H9 (cell line): ENCODE data around the gene SULF2. TPM values are rescaled to one million over a fixed set of nuclear protein-coding genes. Genes with fewer than 3 reads are reported as not detected.

Experiments
- DNase-seq: peaks from one replicate; pipeline ENCODE4 v3.0.0-alpha.2; 2017
- H2AFZ ChIP-seq: one replicate; pipeline ENCODE4 v1.6.1; 2013; ENCODE audit warnings: mild to moderate bottlenecking, low read length, control low read depth, moderate library complexity
- H2AK5ac ChIP-seq: 2 replicates; pipeline ENCODE4 v1.6.1; 2013; ENCODE audit warnings: low read length, control low read depth, mixed read lengths; ENCODE audit not compliant: insufficient read length
- H2BK120ac ChIP-seq: one replicate; pipeline ENCODE4 v1.6.1; 2013; ENCODE audit warnings: low read depth, mild to moderate bottlenecking, low read length, control low read depth, inconsistent platforms; ENCODE audit not compliant: poor library complexity, severe bottlenecking
- H2BK12ac ChIP-seq: 2 replicates; pipeline ENCODE4 v1.6.1; 2013; ENCODE audit warnings: low read length, control low read depth, mixed read lengths, low read depth; ENCODE audit not compliant: insufficient read length
- H2BK15ac ChIP-seq: 2 replicates; pipeline ENCODE4 v1.6.1; 2013; ENCODE audit warnings: low read depth, low read length, control low read depth
- H2BK20ac ChIP-seq: one replicate; pipeline ENCODE4 v1.6.1; 2013; ENCODE audit warnings: low read depth, mild to moderate bottlenecking, low read length, control low read depth, inconsistent platforms; ENCODE audit not compliant: poor library complexity, severe bottlenecking
- H2BK5ac ChIP-seq: 2 replicates; pipeline ENCODE4 v1.6.1; 2013; ENCODE audit warnings: low read length, control low read depth, mixed read lengths; ENCODE audit not compliant: insufficient read length
- H3K14ac ChIP-seq: 2 replicates; pipeline ENCODE4 v1.6.1; 2013; ENCODE audit warnings: low read length, control low read depth; ENCODE audit not compliant: insufficient read depth
- H3K18ac ChIP-seq: 2 replicates; pipeline ENCODE4 v1.6.1; 2013; ENCODE audit warnings: low read depth, mild to moderate bottlenecking, mixed read lengths, low read length, control low read depth; ENCODE audit not compliant: insufficient read length
- H3K23ac ChIP-seq: 2 replicates; pipeline ENCODE4 v1.6.1; 2013; ENCODE audit warnings: low read length, control low read depth, mixed read lengths, low read depth; ENCODE audit not compliant: insufficient read length
- H3K23me2 ChIP-seq: 2 replicates; pipeline ENCODE4 v1.6.1; 2013; ENCODE audit warnings: low read depth, mild to moderate bottlenecking, mixed read lengths, low read length, control low read depth; ENCODE audit not compliant: insufficient read length, poor library complexity, severe bottlenecking
- H3K27ac ChIP-seq: 2 replicates; pipeline ENCODE4 v1.5.1; 2013; ENCODE audit warnings: low read length, control low read depth, mixed read lengths, low read depth; ENCODE audit not compliant: insufficient read length
- H3K27me3 ChIP-seq: 2 replicates; pipeline ENCODE4 v1.6.1; 2013; ENCODE audit warnings: low read length, control low read depth, inconsistent platforms; ENCODE audit not compliant: insufficient read depth
- H3K4ac ChIP-seq: 2 replicates; pipeline ENCODE4 v1.6.1; 2013; ENCODE audit warnings: low read depth, mild to moderate bottlenecking, control low read depth, inconsistent platforms, low read length, moderate library complexity
- H3K4me1 ChIP-seq: 2 replicates; pipeline ENCODE4 v1.6.1; 2013; ENCODE audit warnings: low read length, control low read depth, inconsistent platforms; ENCODE audit not compliant: insufficient read depth
- H3K4me2 ChIP-seq: 2 replicates; pipeline ENCODE4 v1.6.1; 2013; ENCODE audit warnings: low read length, control low read depth, mixed read lengths; ENCODE audit not compliant: insufficient read length, insufficient read depth
- H3K56ac ChIP-seq: 2 replicates; pipeline ENCODE4 v1.6.1; 2013; ENCODE audit warnings: low read depth, mild to moderate bottlenecking, mixed read lengths, low read length, control low read depth; ENCODE audit not compliant: insufficient read length
- H3K79me1 ChIP-seq: 2 replicates; pipeline ENCODE4 v1.6.1; 2013; ENCODE audit warnings: low read depth, mild to moderate bottlenecking, moderate library complexity, low read length, control low read depth, inconsistent platforms; ENCODE audit not compliant: insufficient read depth, poor library complexity, severe bottlenecking
- H3K79me2 ChIP-seq: 2 replicates; pipeline ENCODE4 v1.6.1; 2013; ENCODE audit warnings: low read length, control low read depth, inconsistent platforms; ENCODE audit not compliant: insufficient read depth
- H3K9ac ChIP-seq: 2 replicates; pipeline ENCODE4 v1.6.1; 2013; ENCODE audit warnings: low read length, control low read depth, mixed read lengths; ENCODE audit not compliant: insufficient read length; ENCODE audit errors: extremely low read depth
- H3K9me3 ChIP-seq: one replicate; pipeline ENCODE4 v1.6.1; 2013; ENCODE audit warnings: low read depth, low read length, inconsistent platforms; ENCODE audit not compliant: control insufficient read depth
- H3T11ph ChIP-seq: one replicate; pipeline ENCODE4 v1.6.1; 2013; ENCODE audit warnings: mild to moderate bottlenecking, low read length, control low read depth, inconsistent platforms
- H4K20me1 ChIP-seq: one replicate; pipeline ENCODE4 v1.6.1; 2013; ENCODE audit not compliant: control insufficient read depth, insufficient read length, insufficient read depth
- H4K5ac ChIP-seq: 2 replicates; pipeline ENCODE4 v1.6.1; 2013; ENCODE audit warnings: low read depth, mild to moderate bottlenecking, mixed read lengths, low read length, control low read depth; ENCODE audit not compliant: insufficient read length
- H4K8ac ChIP-seq: replicated peaks from 2 replicates; pipeline ENCODE4 v1.6.1; 2013; ENCODE audit warnings: low read length, control low read depth, mixed read lengths, low read depth; ENCODE audit not compliant: insufficient read length
- H4K91ac ChIP-seq: 2 replicates; pipeline ENCODE4 v1.6.1; 2013; ENCODE audit warnings: low read depth, mild to moderate bottlenecking, moderate library complexity, mixed read lengths, low read length, control low read depth; ENCODE audit not compliant: insufficient read length
- H3K27ac Mint-ChIP-seq, 3 experiments: 2 replicates in 2 of 3; 3 replicates in 1 of 3; pipeline ENCODE4 v1.8.0; 2020 to 2021; ENCODE audit warnings: mixed read lengths in 3 of 3, mild to moderate bottlenecking in 1 of 3, moderate library complexity in 1 of 3
- H3K27me3 Mint-ChIP-seq: 2 replicates; pipeline ENCODE4 v1.8.0; 2021; ENCODE audit warnings: low read depth, mild to moderate bottlenecking, moderate library complexity, mixed read lengths
- H3K36me3 Mint-ChIP-seq, 3 experiments: 2 replicates in 2 of 3; 3 replicates in 1 of 3; pipeline ENCODE4 v1.8.0; 2020 to 2021; ENCODE audit warnings: low read depth in 3 of 3, mixed read lengths in 3 of 3; ENCODE audit not compliant: insufficient read depth in 1 of 3
- H3K4me1 Mint-ChIP-seq, 2 experiments: 2 replicates each; pipeline ENCODE4 v1.8.0; 2020; ENCODE audit warnings: mixed read lengths in 2 of 2
- H3K4me3 Mint-ChIP-seq, 2 experiments: 2 replicates in 1 of 2; 3 replicates in 1 of 2; pipeline ENCODE4 v1.8.0; 2020 to 2021; ENCODE audit warnings: mild to moderate bottlenecking in 2 of 2, mixed read lengths in 2 of 2, moderate library complexity in 1 of 2
- H3K9me3 Mint-ChIP-seq, 2 experiments: 2 replicates in 1 of 2; 3 replicates in 1 of 2; pipeline ENCODE4 v1.8.0; 2020; ENCODE audit warnings: mild to moderate bottlenecking in 2 of 2, mixed read lengths in 2 of 2, moderate library complexity in 1 of 2
- CTCF ChIP-seq: fragments of 200-600 bp; sonication (generic); conservative IDR thresholded peaks from 3 replicates; pipeline ENCODE4 v1.8.0; 2021; ENCODE audit warnings: antibody characterized with exemption, mild to moderate bottlenecking
- WGBS: extraction: QIAGEN DNeasy Blood & Tissue Kit; methylation state at CpG from one replicate; pipeline ENCODE4 v1.1.7; 2013; ENCODE audit warnings: missing lambda C conversion rate, low lambda C conversion rate, mixed read lengths; ENCODE audit not compliant: insufficient read length; ENCODE audit errors: extremely low coverage; 5-methylcytosine and 5-hydroxymethylcytosine counted together
- total RNA-seq: library from RNA; stranded (reverse); gene quantifications from 2 replicates; pipeline ENCODE4 v1.2.1, GENCODE V29; 2021

Gene SULF2
- total RNA-seq, 1 experiment from 2014 or later = 31.2 TPM

GRCh38 chr20:47801079-47801478 lies 15.8 kb upstream of the SULF2 start:
- peaks cover 0 to 8% (median 0%) of the 10 kb centered on the region in 3 experiments; a peak in 3 of 7 replicates for H3K36me3 Mint-ChIP-seq
- Histone ChIP-seq H3K27me3 (no peaks in the 10 kb centered on the region), H2AFZ (no peak overlapping the region), H3K79me2 (no peaks in the 10 kb centered on the region), H4K8ac (no peak overlapping the region), H3K4me1 (no peaks in the 10 kb centered on the region; the same call in 1 of the 2 replicates), H3K23me2 (no peaks in the 10 kb centered on the region), H2BK20ac (no peak overlapping the region), H3K18ac (no peak overlapping the region), H2BK15ac (no peak overlapping the region), H2BK12ac (no peak overlapping the region), H2BK120ac (no peak overlapping the region), H3K79me1 (no peaks in the 10 kb centered on the region), H3K27ac (no peak overlapping the region), H3K9me3 (no peaks in the 10 kb centered on the region), H2AK5ac (no peak overlapping the region), H3K4me2 (no peak overlapping the region), H3T11ph (no peak overlapping the region), H3K56ac (no peak overlapping the region), H3K14ac (no peak overlapping the region), H2BK5ac (no peak overlapping the region), H4K91ac (no peak overlapping the region), H4K5ac (no peak overlapping the region), H3K4ac (no peak overlapping the region), H3K9ac (no peak overlapping the region), H3K23ac (no peak overlapping the region), H4K20me1 (no peaks in the 10 kb centered on the region)
- no peak for DNase-seq
- peaks cover 27% of the 10 kb centered on the region in 2 experiments for H3K4me1 Mint-ChIP-seq
- no peaks in the 10 kb centered on the region; a peak in 3 of 5 replicates for H3K9me3 Mint-ChIP-seq
- TF ChIP-seq CTCF = no peak
- H3K27ac Mint-ChIP-seq = no peak overlapping the region
- H3K27me3 Mint-ChIP-seq = peaks cover 28% of the 10 kb centered on the region
- 100% methylated on average over 2 of the region's 5 CpGs for WGBS
- no peak overlapping the region for H3K4me3 Mint-ChIP-seq
